H9 (cell line): Measurements from ENCODE around the gene ZNF175. TPM values are rescaled to one million over a fixed set of nuclear protein-coding genes. Genes with fewer than 3 reads are reported as not detected.

Experiments used
- DNase-seq: peaks from one replicate; pipeline ENCODE4 v3.0.0-alpha.2; 2017
- H2AFZ ChIP-seq: one replicate; pipeline ENCODE4 v1.6.1; 2013; ENCODE audit warnings: mild to moderate bottlenecking, low read length, control low read depth, moderate library complexity
- H2AK5ac ChIP-seq: 2 replicates; pipeline ENCODE4 v1.6.1; 2013; ENCODE audit warnings: low read length, control low read depth, mixed read lengths; ENCODE audit not compliant: insufficient read length
- H2BK120ac ChIP-seq: one replicate; pipeline ENCODE4 v1.6.1; 2013; ENCODE audit warnings: low read depth, mild to moderate bottlenecking, low read length, control low read depth, inconsistent platforms; ENCODE audit not compliant: poor library complexity, severe bottlenecking
- H2BK12ac ChIP-seq: 2 replicates; pipeline ENCODE4 v1.6.1; 2013; ENCODE audit warnings: low read length, control low read depth, mixed read lengths, low read depth; ENCODE audit not compliant: insufficient read length
- H2BK15ac ChIP-seq: 2 replicates; pipeline ENCODE4 v1.6.1; 2013; ENCODE audit warnings: low read depth, low read length, control low read depth
- H2BK20ac ChIP-seq: one replicate; pipeline ENCODE4 v1.6.1; 2013; ENCODE audit warnings: low read depth, mild to moderate bottlenecking, low read length, control low read depth, inconsistent platforms; ENCODE audit not compliant: poor library complexity, severe bottlenecking
- H2BK5ac ChIP-seq: 2 replicates; pipeline ENCODE4 v1.6.1; 2013; ENCODE audit warnings: low read length, control low read depth, mixed read lengths; ENCODE audit not compliant: insufficient read length
- H3K14ac ChIP-seq: 2 replicates; pipeline ENCODE4 v1.6.1; 2013; ENCODE audit warnings: low read length, control low read depth; ENCODE audit not compliant: insufficient read depth
- H3K18ac ChIP-seq: 2 replicates; pipeline ENCODE4 v1.6.1; 2013; ENCODE audit warnings: low read depth, mild to moderate bottlenecking, mixed read lengths, low read length, control low read depth; ENCODE audit not compliant: insufficient read length
- H3K23ac ChIP-seq: 2 replicates; pipeline ENCODE4 v1.6.1; 2013; ENCODE audit warnings: low read length, control low read depth, mixed read lengths, low read depth; ENCODE audit not compliant: insufficient read length
- H3K23me2 ChIP-seq: 2 replicates; pipeline ENCODE4 v1.6.1; 2013; ENCODE audit warnings: low read depth, mild to moderate bottlenecking, mixed read lengths, low read length, control low read depth; ENCODE audit not compliant: insufficient read length, poor library complexity, severe bottlenecking
- H3K27ac ChIP-seq: 2 replicates; pipeline ENCODE4 v1.5.1; 2013; ENCODE audit warnings: low read length, control low read depth, mixed read lengths, low read depth; ENCODE audit not compliant: insufficient read length
- H3K27me3 ChIP-seq: 2 replicates; pipeline ENCODE4 v1.6.1; 2013; ENCODE audit warnings: low read length, control low read depth, inconsistent platforms; ENCODE audit not compliant: insufficient read depth
- H3K4ac ChIP-seq: 2 replicates; pipeline ENCODE4 v1.6.1; 2013; ENCODE audit warnings: low read depth, mild to moderate bottlenecking, control low read depth, inconsistent platforms, low read length, moderate library complexity
- H3K4me1 ChIP-seq: 2 replicates; pipeline ENCODE4 v1.6.1; 2013; ENCODE audit warnings: low read length, control low read depth, inconsistent platforms; ENCODE audit not compliant: insufficient read depth
- H3K4me2 ChIP-seq: 2 replicates; pipeline ENCODE4 v1.6.1; 2013; ENCODE audit warnings: low read length, control low read depth, mixed read lengths; ENCODE audit not compliant: insufficient read length, insufficient read depth
- H3K56ac ChIP-seq: 2 replicates; pipeline ENCODE4 v1.6.1; 2013; ENCODE audit warnings: low read depth, mild to moderate bottlenecking, mixed read lengths, low read length, control low read depth; ENCODE audit not compliant: insufficient read length
- H3K79me1 ChIP-seq: 2 replicates; pipeline ENCODE4 v1.6.1; 2013; ENCODE audit warnings: low read depth, mild to moderate bottlenecking, moderate library complexity, low read length, control low read depth, inconsistent platforms; ENCODE audit not compliant: insufficient read depth, poor library complexity, severe bottlenecking
- H3K79me2 ChIP-seq: 2 replicates; pipeline ENCODE4 v1.6.1; 2013; ENCODE audit warnings: low read length, control low read depth, inconsistent platforms; ENCODE audit not compliant: insufficient read depth
- H3K9ac ChIP-seq: 2 replicates; pipeline ENCODE4 v1.6.1; 2013; ENCODE audit warnings: low read length, control low read depth, mixed read lengths; ENCODE audit not compliant: insufficient read length; ENCODE audit errors: extremely low read depth
- H3K9me3 ChIP-seq: one replicate; pipeline ENCODE4 v1.6.1; 2013; ENCODE audit warnings: low read depth, low read length, inconsistent platforms; ENCODE audit not compliant: control insufficient read depth
- H3T11ph ChIP-seq: one replicate; pipeline ENCODE4 v1.6.1; 2013; ENCODE audit warnings: mild to moderate bottlenecking, low read length, control low read depth, inconsistent platforms
- H4K20me1 ChIP-seq: one replicate; pipeline ENCODE4 v1.6.1; 2013; ENCODE audit not compliant: control insufficient read depth, insufficient read length, insufficient read depth
- H4K5ac ChIP-seq: 2 replicates; pipeline ENCODE4 v1.6.1; 2013; ENCODE audit warnings: low read depth, mild to moderate bottlenecking, mixed read lengths, low read length, control low read depth; ENCODE audit not compliant: insufficient read length
- H4K8ac ChIP-seq: replicated peaks from 2 replicates; pipeline ENCODE4 v1.6.1; 2013; ENCODE audit warnings: low read length, control low read depth, mixed read lengths, low read depth; ENCODE audit not compliant: insufficient read length
- H4K91ac ChIP-seq: 2 replicates; pipeline ENCODE4 v1.6.1; 2013; ENCODE audit warnings: low read depth, mild to moderate bottlenecking, moderate library complexity, mixed read lengths, low read length, control low read depth; ENCODE audit not compliant: insufficient read length
- H3K27ac Mint-ChIP-seq, 3 experiments: 2 replicates in 2 of 3; 3 replicates in 1 of 3; pipeline ENCODE4 v1.8.0; 2020 to 2021; ENCODE audit warnings: mixed read lengths in 3 of 3, mild to moderate bottlenecking in 1 of 3, moderate library complexity in 1 of 3
- H3K27me3 Mint-ChIP-seq: 2 replicates; pipeline ENCODE4 v1.8.0; 2021; ENCODE audit warnings: low read depth, mild to moderate bottlenecking, moderate library complexity, mixed read lengths
- H3K36me3 Mint-ChIP-seq, 3 experiments: 2 replicates in 2 of 3; 3 replicates in 1 of 3; pipeline ENCODE4 v1.8.0; 2020 to 2021; ENCODE audit warnings: low read depth in 3 of 3, mixed read lengths in 3 of 3; ENCODE audit not compliant: insufficient read depth in 1 of 3
- H3K4me1 Mint-ChIP-seq, 2 experiments: 2 replicates each; pipeline ENCODE4 v1.8.0; 2020; ENCODE audit warnings: mixed read lengths in 2 of 2
- H3K4me3 Mint-ChIP-seq, 2 experiments: 2 replicates in 1 of 2; 3 replicates in 1 of 2; pipeline ENCODE4 v1.8.0; 2020 to 2021; ENCODE audit warnings: mild to moderate bottlenecking in 2 of 2, mixed read lengths in 2 of 2, moderate library complexity in 1 of 2
- H3K9me3 Mint-ChIP-seq, 2 experiments: 2 replicates in 1 of 2; 3 replicates in 1 of 2; pipeline ENCODE4 v1.8.0; 2020; ENCODE audit warnings: mild to moderate bottlenecking in 2 of 2, mixed read lengths in 2 of 2, moderate library complexity in 1 of 2
- WGBS: extraction: QIAGEN DNeasy Blood & Tissue Kit; methylation state at CpG from one replicate; pipeline ENCODE4 v1.1.7; 2013; ENCODE audit warnings: missing lambda C conversion rate, low lambda C conversion rate, mixed read lengths; ENCODE audit not compliant: insufficient read length; ENCODE audit errors: extremely low coverage; 5-methylcytosine and 5-hydroxymethylcytosine counted together
- total RNA-seq: library from RNA; stranded (reverse); gene quantifications from 2 replicates; pipeline ENCODE4 v1.2.1, GENCODE V29; 2021
- TF ChIP-seq, protein P1 (sequence below): fragments of 200-600 bp; sonication (generic); conservative IDR thresholded peaks from 3 replicates; pipeline ENCODE4 v1.8.0; 2021; ENCODE audit warnings: antibody characterized with exemption, mild to moderate bottlenecking

Gene ZNF175
- total RNA-seq, 1 experiment from 2014 or later: 10.7 TPM

DNA sequence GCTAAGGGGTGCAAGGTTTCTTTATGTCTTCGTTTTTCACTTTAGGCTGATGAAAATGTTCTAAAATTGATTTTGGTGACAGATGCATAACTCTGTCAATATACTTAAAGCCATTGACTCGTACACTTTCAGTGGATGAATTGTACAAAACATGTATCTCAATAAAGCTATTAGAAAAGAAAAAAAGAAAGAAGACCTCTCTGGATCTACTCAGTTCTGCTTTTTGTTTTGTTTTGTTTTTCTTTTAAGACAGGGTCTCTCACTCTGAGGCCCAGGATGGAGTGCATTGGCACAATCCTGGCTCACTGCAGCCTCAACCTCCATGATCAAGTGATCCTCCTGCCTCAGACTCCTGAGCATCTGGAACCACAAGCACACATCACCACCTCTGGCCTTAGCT is 55.6 kb downstream of the ZNF175 start:
- Histone ChIP-seq H4K8ac (no peak overlapping the region), H2BK15ac (no peak overlapping the region), H4K91ac (no peak overlapping the region), H3K4ac (no peak overlapping the region), H3K14ac (no peak overlapping the region), H2BK12ac (no peak overlapping the region), H3K18ac (no peak overlapping the region), H3K27me3 (no peaks in the 10 kb centered on the region), H3K79me1 (no peaks in the 10 kb centered on the region), H3K4me2 (no peak overlapping the region), H3K23ac (no peak overlapping the region), H2BK5ac (no peak overlapping the region), H3K4me1 (no peaks in the 10 kb centered on the region), H3K56ac (no peak overlapping the region), H3K9ac (no peak overlapping the region), H2AK5ac (no peak overlapping the region), H3K23me2 (no peaks in the 10 kb centered on the region), H2BK20ac (no peak overlapping the region), H2BK120ac (no peak overlapping the region), H4K5ac (no peak overlapping the region), H4K20me1 (no peaks in the 10 kb centered on the region), H3K27ac (no peak overlapping the region), H2AFZ (no peak overlapping the region), H3K79me2 (no peaks in the 10 kb centered on the region), H3T11ph (no peak overlapping the region), H3K9me3 (no peaks in the 10 kb centered on the region)
- peak overlapping the region in 1 of 3 experiments; percentile 19; a peak in 1 of 7 replicates for H3K27ac Mint-ChIP-seq
- TF ChIP-seq, protein P1, sequence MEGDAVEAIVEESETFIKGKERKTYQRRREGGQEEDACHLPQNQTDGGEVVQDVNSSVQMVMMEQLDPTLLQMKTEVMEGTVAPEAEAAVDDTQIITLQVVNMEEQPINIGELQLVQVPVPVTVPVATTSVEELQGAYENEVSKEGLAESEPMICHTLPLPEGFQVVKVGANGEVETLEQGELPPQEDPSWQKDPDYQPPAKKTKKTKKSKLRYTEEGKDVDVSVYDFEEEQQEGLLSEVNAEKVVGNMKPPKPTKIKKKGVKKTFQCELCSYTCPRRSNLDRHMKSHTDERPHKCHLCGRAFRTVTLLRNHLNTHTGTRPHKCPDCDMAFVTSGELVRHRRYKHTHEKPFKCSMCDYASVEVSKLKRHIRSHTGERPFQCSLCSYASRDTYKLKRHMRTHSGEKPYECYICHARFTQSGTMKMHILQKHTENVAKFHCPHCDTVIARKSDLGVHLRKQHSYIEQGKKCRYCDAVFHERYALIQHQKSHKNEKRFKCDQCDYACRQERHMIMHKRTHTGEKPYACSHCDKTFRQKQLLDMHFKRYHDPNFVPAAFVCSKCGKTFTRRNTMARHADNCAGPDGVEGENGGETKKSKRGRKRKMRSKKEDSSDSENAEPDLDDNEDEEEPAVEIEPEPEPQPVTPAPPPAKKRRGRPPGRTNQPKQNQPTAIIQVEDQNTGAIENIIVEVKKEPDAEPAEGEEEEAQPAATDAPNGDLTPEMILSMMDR: no peak
- H3K4me1 Mint-ChIP-seq: no peaks in the 10 kb centered on the region
- DNase-seq: no peak
- no peak overlapping the region for H3K4me3 Mint-ChIP-seq
- peaks cover 61 to 84% of the 10 kb centered on the region in 2 experiments for H3K9me3 Mint-ChIP-seq
- peaks cover 24% of the 10 kb centered on the region for H3K27me3 Mint-ChIP-seq
- H3K36me3 Mint-ChIP-seq: peaks cover 0 to 11% (median 2%) of the 10 kb centered on the region in 3 experiments; a peak in 4 of 7 replicates
- WGBS: no CpG with 5 or more reads among the region's 2 CpGs
